Ammon's horn (tissue), 1 donor: ENCODE measurements around the gene EDNRA.

Experiments used
- DNase-seq: peaks from one replicate; pipeline ENCODE4 v3.0.0-alpha.2; 2016; ENCODE audit warnings: low spot score

Gene EDNRA

DNA sequence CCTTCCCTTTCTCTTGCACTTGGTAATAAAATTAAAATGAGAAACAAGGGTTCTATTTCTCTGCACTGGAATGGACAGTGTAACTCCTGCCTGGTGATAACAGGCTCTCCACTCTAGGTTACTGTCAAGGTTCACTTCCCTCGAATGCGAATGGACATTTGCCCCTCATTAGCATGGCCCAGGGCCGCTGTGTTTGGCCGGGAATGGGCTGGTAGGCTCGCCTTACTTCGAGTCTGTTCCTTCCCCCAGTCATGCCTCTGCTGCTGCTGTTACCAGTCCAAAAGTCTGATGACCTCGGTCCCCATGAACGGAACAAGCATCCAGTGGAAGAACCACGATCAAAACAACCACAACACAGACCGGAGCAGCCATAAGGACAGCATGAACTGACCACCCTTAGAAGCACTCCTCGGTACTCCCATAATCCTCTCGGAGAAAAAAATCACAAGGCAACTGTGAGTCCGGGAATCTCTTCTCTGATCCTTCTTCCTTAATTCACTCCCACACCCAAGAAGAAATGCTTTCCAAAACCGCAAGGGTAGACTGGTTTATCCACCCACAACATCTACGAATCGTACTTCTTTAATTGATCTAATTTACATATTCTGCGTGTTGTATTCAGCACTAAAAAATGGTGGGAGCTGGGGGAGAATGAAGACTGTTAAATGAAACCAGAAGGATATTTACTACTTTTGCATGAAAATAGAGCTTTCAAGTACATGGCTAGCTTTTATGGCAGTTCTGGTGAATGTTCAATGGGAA, 61.5 kb downstream of the EDNRA start:
- DNase-seq = no peak

DNA sequence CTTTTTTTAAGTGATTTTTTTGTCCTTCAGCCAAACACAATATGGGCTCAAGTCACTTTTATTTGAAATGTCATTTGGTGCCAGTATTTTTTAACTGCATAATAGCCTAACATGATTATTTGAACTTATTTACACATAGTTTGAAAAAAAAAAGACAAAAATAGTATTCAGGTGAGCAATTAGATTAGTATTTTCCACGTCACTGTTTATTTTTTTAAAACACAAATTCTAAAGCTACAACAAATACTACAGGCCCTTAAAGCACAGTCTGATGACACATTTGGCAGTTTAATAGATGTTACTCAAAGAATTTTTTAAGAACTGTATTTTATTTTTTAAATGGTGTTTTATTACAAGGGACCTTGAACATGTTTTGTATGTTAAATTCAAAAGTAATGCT, 62.1 kb downstream of the EDNRA start:
- DNase-seq = no peak

DNA sequence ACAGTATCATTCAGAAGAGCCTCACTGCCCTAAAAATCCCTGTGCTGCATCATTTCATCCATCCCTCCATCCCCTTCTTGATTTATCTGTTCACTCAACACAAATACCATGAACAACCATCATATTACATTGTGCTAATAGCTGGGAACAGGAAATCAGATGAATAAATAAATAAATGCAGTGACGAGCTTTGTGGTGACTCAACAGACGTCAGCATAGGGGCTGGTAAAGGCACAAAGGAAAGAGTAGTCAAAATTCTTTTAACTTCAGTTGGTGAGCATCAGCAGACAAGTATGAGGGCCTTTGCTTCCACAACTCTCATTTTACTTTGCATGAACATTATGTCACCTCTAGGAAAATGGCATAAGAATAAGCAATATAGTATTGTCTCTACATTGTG, 65.5 kb downstream of the EDNRA start:
- DNase-seq = no peak

GRCh38 chr4:147547314-147548056, 66.6 kb downstream of the EDNRA start:
- DNase-seq = no peak

DNA sequence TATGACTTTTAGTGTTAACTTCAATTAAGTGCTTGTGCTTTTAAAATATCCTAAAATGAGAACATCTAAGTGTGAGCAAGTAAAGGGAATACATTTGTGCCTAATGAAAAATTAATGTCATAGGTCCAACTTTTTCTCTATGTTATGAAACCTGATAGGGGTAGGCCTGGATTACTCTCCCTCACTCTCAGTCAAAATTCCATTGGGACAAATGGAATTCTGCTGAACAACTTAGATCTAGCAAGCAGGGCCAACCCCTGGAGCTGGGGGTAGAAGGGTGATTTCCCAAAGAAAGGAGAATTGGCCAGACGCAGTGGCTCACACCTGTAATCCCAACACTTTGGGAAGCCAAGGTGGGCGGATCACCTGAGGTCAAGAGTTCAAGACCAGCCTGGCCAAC, 67.4 kb downstream of the EDNRA start:
- no peak for DNase-seq

- no peak for DNase-seq
Measured at GRCh38 chr4:147550626-147551246, 69.8 kb downstream of the EDNRA start.

- DNase-seq = no peak
Measured at GRCh38 chr4:147560625-147561024, 79.7 kb downstream of the EDNRA start.

DNA sequence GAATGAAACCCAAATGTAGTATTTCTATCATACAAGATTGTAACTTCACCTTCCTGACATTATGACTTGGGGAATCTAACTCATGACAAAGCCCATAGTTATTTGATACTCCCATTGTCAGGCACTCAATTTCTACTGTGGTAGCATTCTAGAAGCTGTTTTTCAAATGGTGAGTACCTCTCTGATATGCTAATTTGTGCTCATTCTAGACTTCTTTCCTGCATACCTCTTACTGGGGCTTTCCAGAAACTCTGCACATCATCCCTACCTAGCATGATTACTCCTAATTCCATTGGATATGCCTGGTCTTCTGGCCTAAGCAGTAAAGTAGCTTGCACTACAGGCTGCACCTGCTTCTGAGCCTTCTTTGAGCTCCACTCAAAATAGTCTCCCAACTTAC, 85.9 kb downstream of the EDNRA start:
- no peak for DNase-seq

- no peak for DNase-seq
Measured at GRCh38 chr4:147567276-147567675, 86.4 kb downstream of the EDNRA start.

DNA sequence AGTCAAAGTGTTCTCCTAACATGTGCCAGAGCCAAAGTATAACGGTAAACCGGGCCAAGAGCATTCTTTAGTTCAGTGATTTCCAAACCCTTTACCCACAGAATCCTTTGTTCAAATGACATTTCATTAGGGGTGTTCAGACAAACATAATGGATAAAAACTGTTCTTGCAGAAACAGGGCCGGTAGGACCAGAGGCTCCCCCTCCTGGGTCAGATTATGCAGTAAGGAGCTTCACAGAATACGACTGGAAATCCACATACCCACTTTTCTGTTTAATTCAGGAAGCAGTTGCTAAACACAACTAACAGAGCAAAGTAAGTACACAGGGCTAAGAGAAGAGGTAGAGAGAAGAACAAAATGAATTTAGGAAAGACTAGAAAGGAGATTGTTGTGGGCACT, 89.7 kb downstream of the EDNRA start:
- no peak for DNase-seq

GRCh38 chr4:147571036-147571770, 90.3 kb downstream of the EDNRA start:
- DNase-seq = no peak

DNA sequence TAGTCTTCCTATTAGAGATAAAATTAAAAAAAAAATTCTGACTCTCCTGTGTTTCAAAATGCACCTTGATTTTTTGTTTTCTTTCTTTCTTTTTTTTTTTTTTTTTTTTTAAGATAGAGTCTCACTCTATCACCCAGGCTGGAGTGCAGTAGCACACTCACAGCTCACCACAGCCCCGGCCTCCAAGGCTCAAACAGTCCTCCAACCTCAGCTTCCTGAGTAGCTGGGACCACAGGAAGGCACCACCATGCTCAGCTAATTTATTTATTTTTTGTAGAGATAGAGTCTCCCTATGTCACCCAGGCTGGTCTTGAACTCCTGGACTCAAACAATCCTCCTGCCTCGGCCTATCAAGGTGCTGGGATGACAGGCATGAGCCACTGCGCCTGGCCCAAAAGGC, 95.2 kb downstream of the EDNRA start:
- DNase-seq = no peak

- no peak for DNase-seq
Measured at GRCh38 chr4:147578051-147578476, 97.2 kb downstream of the EDNRA start.

GRCh38 chr4:147578593-147578992, 97.7 kb downstream of the EDNRA start:
- DNase-seq = no peak

DNA sequence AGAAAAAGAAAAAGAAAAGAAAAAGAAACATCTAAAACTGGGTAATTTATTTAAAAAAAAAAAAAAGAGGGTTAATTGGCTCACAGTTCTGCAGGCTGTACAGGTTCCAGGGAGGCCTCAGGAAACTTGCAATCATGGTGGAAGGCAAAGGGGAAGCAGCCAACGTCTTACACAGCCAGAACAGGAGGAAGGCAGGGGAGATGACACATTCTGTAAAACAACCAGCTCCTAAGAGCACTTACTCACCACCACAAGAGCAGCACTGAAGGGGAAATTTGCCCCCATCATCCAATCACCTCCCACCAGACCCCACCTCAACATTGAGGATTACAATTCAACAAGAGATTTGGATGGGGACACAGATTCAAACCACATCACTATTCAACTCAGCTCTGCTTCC, 99.5 kb downstream of the EDNRA start:
- DNase-seq = no peak

DNA sequence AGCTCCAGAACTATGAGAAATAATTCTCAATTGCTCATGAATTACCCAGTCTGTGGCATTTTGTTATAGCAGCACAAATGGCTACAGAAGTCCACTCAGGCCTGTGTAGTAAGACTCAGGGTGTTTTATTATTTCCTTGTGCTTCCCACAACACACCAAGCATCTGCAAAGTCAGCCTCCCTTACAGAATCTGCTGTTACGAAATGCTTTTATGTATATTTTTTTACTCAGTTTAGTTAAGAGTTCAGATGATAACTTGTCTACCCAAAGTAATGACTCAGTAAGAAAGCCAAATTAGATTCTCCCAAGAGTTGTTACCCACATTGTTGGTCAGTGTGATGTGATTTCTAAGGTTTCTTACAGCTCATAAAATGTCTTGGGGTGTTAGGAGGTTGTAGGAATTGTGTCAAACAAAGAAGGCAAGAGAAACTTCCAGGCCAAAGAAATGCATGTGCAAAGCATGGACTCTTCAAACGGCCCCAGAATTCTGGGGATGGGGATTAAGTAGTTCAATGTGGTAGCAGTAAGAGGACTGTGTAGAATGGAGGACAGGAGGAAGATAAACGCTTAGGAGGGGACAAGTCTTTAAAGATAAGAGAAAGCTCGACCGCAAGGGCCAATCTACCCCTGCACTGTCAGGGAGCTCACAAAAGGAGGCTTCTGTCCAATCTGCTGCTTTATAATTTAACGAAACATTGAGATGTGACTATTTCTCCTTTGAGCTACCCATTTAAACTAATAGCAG, 100.9 kb downstream of the EDNRA start:
- no peak for DNase-seq

DNA sequence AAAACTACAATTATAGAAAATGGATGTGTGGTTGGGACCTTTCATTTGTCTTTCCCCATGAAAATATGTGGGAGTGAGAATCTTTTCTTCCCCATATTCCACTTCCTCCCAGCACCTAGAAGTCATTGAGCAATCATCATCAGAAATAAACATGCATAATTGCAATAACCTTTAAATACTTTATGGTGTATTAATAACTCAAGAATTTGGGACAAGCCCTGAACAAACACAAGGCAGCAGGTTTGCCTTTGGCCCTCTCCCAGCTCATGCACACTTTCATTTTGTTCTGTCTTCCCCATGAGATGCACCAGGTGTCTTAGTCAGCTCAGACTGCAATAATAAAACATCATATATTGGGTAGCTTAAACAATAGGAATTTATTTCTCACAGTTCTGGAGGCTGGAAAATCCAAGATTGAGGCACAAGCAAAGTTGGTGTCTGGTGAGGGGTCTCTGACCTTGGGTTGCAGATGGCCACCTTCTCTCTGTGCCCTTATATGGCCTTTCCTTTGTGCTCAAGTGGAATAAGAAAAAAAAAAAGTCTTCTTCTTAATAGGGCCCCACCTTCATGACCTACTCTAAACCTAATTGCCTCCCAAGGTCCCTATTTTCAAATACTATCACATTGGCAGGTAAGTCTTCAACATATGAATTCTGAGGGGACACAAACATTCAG, 101.6 kb downstream of the EDNRA start:
- DNase-seq = no peak

GRCh38 chr4:147583876-147584275, 103.0 kb downstream of the EDNRA start:
- DNase-seq = no peak

GRCh38 chr4:147586032-147586431, 105.1 kb downstream of the EDNRA start:
- no peak for DNase-seq

- DNase-seq = no peak
Measured at GRCh38 chr4:147586637-147587036, 105.7 kb downstream of the EDNRA start.

DNA sequence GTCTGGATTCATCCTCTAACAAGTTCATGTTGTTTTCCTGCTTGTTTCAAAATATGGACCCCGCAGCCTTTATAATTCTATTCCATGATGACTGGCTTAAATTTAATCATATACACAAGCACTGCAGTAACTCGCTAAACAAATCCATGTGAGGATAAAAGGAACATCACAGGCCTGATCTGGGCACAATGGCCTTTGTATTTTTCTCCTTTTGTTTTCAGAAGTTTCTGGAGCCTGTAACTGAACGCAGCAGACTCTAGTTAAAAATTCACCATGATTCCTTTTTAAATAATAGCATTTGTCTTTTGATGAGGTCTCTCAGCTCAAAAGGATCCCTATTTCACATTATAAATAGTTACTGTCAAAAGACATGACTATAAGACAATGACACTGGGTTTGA, 106.1 kb downstream of the EDNRA start:
- DNase-seq = peak; percentile 45
